Measurements from ENCODE around the gene IKBKG.

DNA sequence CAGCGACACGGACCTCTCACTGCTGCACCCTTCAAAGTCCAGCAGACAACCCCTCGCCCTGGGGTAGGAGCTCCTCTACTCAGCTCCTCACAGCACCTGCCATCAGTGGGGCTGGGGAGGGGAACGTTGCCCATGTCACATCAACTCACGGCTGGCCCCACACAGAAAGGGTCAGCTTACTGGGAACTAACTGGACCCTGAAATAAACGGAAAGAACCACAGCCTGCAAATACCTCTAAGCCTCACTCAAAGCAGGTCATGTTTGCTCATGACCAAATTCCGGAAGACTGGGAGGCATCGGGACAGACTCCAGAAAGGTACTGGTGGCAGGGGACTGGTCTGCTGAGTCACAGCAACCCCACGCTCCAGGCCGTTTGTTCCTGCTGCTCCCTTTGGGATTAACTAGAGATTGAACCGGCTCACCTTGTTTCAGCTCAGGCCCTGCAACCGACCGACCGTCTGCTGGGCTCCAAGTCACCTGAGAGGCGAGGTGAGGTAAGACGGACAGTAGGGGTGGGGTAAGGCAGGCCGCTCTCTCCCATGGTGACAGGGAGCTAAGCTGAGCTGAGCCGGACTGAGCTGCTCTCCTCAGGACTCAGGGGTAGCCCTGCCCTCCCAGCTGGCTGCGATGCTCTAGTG, 6.4 kb upstream of the IKBKG start:
- TF ChIP-seq EZH2 (IDR thresholded peaks at IDR 0.05) (no peak), POLR2AphosphoS5 (IDR thresholded peaks at IDR 0.05; ENCODE audit: borderline replicate concordance, low read depth, low read length) (no peak)
